ENCODE measurements around the gene SYNC.
"Not testable (repeated sequence)": the region's sequence is repeated elsewhere in the genome, so short reads cannot be mapped to it uniquely, and the experiment has no call there.

SYNC gene

DNA sequence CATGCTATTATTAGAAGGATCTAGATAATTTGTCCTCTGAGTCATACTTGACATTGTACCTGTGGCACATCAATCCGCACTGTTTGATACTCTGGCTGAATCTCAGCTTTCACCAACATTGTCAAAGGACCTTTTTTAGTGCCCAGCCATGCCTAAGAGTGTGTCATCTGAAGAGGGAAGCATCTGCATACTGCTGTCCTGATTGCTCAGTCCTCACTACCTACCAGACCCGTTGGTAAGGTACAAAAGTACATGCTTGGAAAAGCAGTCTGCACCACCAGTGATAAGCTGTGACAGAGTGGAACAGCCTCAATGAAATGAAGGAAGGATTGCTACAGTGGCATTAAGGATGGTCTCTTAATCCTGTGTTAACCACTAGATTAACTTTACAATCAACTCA is 17.1 kb downstream of the SYNC start:
- Histone ChIP-seq H3K4me1 (ENCODE audit: control insufficient read depth, insufficient read depth, low read length) (no peaks in the 10 kb centered on the region), H3K27ac (ENCODE audit: low read depth, low read length) (no peak overlapping the region), H3K27me3 (ENCODE audit: control insufficient read depth, insufficient read depth, low read length) (no peaks in the 10 kb centered on the region), H3K9ac (ENCODE audit: low read length) (no peak overlapping the region), H3K9me3 (ENCODE audit: control insufficient read depth, insufficient read depth, low read depth, low read length) (no peaks in the 10 kb centered on the region), H3K36me3 (ENCODE audit: control insufficient read depth, insufficient read depth, low read length) (peaks cover 63% of the 10 kb centered on the region), H3K4me3 (ENCODE audit: low read depth, low read length) (no peak overlapping the region)

DNA sequence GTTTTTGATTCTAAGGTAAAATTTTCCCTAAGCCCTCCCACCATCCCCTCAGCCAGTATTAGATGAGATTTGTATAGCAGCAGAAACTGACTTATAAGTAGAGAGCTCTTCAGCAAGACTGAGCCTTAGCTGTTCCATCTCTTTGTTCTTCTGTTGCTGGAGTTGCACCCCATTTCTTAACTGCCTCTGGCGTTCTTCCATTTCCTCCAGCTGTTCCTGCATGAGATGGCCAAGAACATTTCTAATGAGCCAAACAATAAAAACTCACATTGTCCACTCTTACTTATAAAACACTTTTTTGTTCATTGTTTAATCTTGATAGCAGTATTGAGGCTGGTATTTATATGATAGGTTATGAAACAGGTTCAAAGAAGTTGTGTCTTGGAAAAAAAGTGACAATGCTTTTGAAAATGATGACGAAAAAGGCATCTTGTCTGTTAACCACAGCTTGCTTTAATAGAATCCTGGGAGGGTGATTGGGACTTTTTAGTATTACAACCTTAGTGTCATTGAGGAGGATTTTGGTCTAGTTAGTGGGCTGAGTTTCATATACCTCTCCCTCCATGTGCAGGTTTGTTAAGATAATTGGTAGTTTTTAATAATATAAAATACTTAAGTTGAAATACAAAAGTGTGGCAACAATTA is 18.3 kb downstream of the SYNC start:
- Histone ChIP-seq H3K36me3 (ENCODE audit: control insufficient read depth, insufficient read depth, low read length) (peaks cover 73% of the 10 kb centered on the region), H3K4me1 (ENCODE audit: control insufficient read depth, insufficient read depth, low read length) (no peaks in the 10 kb centered on the region), H3K27me3 (ENCODE audit: control insufficient read depth, insufficient read depth, low read length) (no peaks in the 10 kb centered on the region), H3K9me3 (ENCODE audit: control insufficient read depth, insufficient read depth, low read depth, low read length) (no peaks in the 10 kb centered on the region), H3K4me3 (ENCODE audit: low read depth, low read length) (no peak overlapping the region), H3K27ac (ENCODE audit: low read depth, low read length) (no peak overlapping the region), H3K9ac (ENCODE audit: low read length) (no peak overlapping the region)

DNA sequence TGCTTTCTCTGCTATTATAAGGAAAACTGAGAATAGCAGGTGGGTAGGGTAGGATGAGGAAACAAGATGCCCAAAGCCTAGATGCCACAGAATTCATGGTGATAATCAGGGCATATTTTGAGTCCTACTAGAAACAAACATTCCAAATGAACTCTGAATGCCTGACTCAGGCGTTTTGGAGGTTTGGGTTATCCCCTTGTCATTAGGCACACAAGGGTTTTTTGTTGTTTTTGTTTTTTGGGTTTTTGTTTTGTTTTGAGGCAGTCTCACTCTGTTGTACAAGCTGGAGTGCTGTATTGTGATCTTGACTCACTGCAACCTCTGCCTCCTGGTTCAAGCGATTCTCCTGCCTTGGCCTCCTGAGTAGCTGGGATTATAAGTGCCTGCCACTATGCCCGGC is 19.2 kb downstream of the SYNC start:
- no peak overlapping the region for H3K4me3 ChIP-seq (ENCODE audit: low read depth, low read length)
- H3K27ac ChIP-seq (ENCODE audit: low read depth, low read length) = no peak overlapping the region
- H3K9ac ChIP-seq (ENCODE audit: low read length) = no peak overlapping the region
- H3K9me3 ChIP-seq (ENCODE audit: control insufficient read depth, insufficient read depth, low read depth, low read length) = no peaks in the 10 kb centered on the region
- peaks cover 82% of the 10 kb centered on the region for H3K36me3 ChIP-seq (ENCODE audit: control insufficient read depth, insufficient read depth, low read length)
- H3K4me1 ChIP-seq (ENCODE audit: control insufficient read depth, insufficient read depth, low read length) = no peaks in the 10 kb centered on the region
- no peaks in the 10 kb centered on the region for H3K27me3 ChIP-seq (ENCODE audit: control insufficient read depth, insufficient read depth, low read length)

DNA sequence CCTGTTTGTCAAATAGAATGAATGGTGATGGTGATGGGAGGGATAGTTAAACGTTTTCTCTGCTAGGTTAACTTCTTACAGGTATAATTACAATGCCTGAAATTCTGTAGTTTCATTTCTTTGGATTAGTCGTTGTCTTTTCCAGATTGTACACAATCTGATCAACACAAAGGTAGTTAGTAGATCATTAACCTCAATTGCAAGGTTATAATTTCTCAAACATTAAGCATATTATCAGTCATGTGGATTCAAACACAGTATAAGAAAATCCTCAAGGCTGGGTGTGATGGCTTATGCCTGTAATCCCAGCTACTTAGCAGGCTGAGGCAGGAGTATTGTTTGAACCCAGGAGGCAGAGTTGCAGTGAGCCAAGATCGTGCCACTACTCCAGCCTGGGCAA is 20.6 kb downstream of the SYNC start:
- no peaks in the 10 kb centered on the region for H3K9me3 ChIP-seq (ENCODE audit: control insufficient read depth, insufficient read depth, low read depth, low read length)
- H3K27me3 ChIP-seq (ENCODE audit: control insufficient read depth, insufficient read depth, low read length) = no peaks in the 10 kb centered on the region
- no peak overlapping the region for H3K27ac ChIP-seq (ENCODE audit: low read depth, low read length)
- H3K4me1 ChIP-seq (ENCODE audit: control insufficient read depth, insufficient read depth, low read length) = no peaks in the 10 kb centered on the region
- no peak overlapping the region for H3K4me3 ChIP-seq (ENCODE audit: low read depth, low read length)
- peaks cover 94% of the 10 kb centered on the region for H3K36me3 ChIP-seq (ENCODE audit: control insufficient read depth, insufficient read depth, low read length)
- H3K9ac ChIP-seq (ENCODE audit: low read length) = no peak overlapping the region

DNA sequence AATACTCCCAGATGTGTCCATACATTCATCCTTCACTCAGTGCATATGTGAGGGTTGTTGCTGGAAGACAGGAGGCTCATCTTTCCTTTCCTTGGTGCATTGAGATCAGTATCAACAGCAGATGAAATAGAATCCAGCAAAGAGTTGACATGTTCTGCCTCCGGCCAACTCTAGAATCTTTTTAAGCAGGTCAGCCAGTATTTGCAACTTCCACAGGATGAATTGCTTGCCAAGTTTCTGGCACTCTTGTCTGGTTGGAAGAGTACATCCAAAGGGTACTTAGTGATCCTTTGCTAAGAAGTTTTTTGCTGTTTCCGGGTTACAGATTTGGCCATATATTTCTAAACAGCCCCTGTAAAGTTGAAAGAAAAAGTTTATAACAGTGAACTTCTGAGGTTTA is 21.1 kb downstream of the SYNC start:
- Histone ChIP-seq H3K4me3 (ENCODE audit: low read depth, low read length) (no peak overlapping the region), H3K9me3 (ENCODE audit: control insufficient read depth, insufficient read depth, low read depth, low read length) (no peaks in the 10 kb centered on the region), H3K36me3 (ENCODE audit: control insufficient read depth, insufficient read depth, low read length) (peaks cover 96% of the 10 kb centered on the region), H3K27ac (ENCODE audit: low read depth, low read length) (no peak overlapping the region), H3K4me1 (ENCODE audit: control insufficient read depth, insufficient read depth, low read length) (no peaks in the 10 kb centered on the region), H3K27me3 (ENCODE audit: control insufficient read depth, insufficient read depth, low read length) (no peaks in the 10 kb centered on the region), H3K9ac (ENCODE audit: low read length) (no peak overlapping the region)

DNA sequence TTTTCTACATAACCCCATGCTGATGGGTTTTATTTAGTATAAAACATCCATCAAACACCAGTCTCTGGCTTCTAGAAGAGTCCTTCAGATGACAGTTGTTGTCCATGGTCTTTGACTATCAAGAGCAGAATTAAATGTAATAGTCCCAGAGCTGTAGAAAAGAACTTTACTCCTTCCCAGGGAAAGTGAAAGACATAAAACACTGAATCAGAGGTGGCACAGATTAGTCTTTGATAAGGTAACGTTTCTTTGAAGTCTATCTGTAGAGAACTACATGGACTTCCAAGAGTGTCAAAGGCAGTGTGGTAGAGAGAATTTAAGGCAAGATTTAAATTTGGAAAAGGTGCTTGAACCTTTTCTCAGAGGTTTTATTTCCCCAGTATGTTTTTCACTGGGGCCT is 21.9 kb downstream of the SYNC start:
- Histone ChIP-seq H3K9ac (ENCODE audit: low read length) (no peak overlapping the region), H3K4me3 (ENCODE audit: low read depth, low read length) (no peak overlapping the region), H3K27me3 (ENCODE audit: control insufficient read depth, insufficient read depth, low read length) (no peaks in the 10 kb centered on the region), H3K27ac (ENCODE audit: low read depth, low read length) (no peak overlapping the region), H3K9me3 (ENCODE audit: control insufficient read depth, insufficient read depth, low read depth, low read length) (no peaks in the 10 kb centered on the region), H3K36me3 (ENCODE audit: control insufficient read depth, insufficient read depth, low read length) (peaks cover 96% of the 10 kb centered on the region), H3K4me1 (ENCODE audit: control insufficient read depth, insufficient read depth, low read length) (no peaks in the 10 kb centered on the region)

DNA sequence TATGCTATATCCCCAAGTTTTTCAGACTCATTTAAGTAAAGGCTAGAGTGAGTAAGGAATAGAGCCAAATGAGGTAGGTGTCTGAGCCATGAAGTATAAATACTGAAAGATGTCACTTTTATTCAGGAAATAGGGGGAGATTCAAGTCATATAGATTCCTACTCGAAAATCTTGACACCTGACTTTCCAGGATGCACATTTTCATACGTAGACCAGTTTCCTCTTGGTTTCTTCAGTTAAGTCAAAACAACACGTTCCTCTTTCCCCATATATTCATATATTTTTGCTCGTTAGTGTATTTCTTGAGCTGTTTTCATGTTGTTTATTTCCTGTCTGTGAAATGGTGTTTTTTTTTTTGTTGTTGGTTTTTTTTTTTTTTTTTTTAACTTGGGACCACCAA is 22.6 kb downstream of the SYNC start:
- not testable (repeated sequence) for H3K9ac ChIP-seq (ENCODE audit: low read length); H3K9me3 ChIP-seq (ENCODE audit: control insufficient read depth, insufficient read depth, low read depth, low read length); H3K4me1 ChIP-seq (ENCODE audit: control insufficient read depth, insufficient read depth, low read length); H3K4me3 ChIP-seq (ENCODE audit: low read depth, low read length); H3K27ac ChIP-seq (ENCODE audit: low read depth, low read length); H3K27me3 ChIP-seq (ENCODE audit: control insufficient read depth, insufficient read depth, low read length)
- peaks cover 95% of the 10 kb centered on the region for H3K36me3 ChIP-seq (ENCODE audit: control insufficient read depth, insufficient read depth, low read length)

DNA sequence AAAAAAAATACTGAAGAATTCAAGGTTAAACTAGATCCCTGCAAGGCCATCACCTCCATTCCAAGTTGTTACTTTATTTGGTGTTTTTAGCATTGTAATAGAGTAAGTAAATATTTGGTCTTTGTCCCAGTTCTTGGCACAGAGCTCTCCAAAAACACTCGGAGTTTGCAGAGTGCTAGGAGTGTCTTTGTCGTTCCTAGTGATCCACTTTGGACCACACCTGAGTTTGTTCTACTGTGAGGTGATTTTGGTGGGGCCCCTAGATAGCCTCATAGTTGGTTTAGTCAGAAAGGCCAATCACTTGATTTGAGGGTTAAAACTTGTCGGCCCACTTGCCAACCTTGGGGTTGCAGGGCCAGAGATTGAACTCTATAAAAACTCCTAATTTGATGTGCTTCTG is 25.6 kb downstream of the SYNC start:
- H3K27me3 ChIP-seq (ENCODE audit: control insufficient read depth, insufficient read depth, low read length) = no peaks in the 10 kb centered on the region
- H3K4me1 ChIP-seq (ENCODE audit: control insufficient read depth, insufficient read depth, low read length) = no peaks in the 10 kb centered on the region
- H3K9me3 ChIP-seq (ENCODE audit: control insufficient read depth, insufficient read depth, low read depth, low read length) = no peaks in the 10 kb centered on the region
- no peak overlapping the region for H3K4me3 ChIP-seq (ENCODE audit: low read depth, low read length)
- H3K9ac ChIP-seq (ENCODE audit: low read length) = no peak overlapping the region
- peaks cover 94% of the 10 kb centered on the region for H3K36me3 ChIP-seq (ENCODE audit: control insufficient read depth, insufficient read depth, low read length)
- no peak overlapping the region for H3K27ac ChIP-seq (ENCODE audit: low read depth, low read length)

DNA sequence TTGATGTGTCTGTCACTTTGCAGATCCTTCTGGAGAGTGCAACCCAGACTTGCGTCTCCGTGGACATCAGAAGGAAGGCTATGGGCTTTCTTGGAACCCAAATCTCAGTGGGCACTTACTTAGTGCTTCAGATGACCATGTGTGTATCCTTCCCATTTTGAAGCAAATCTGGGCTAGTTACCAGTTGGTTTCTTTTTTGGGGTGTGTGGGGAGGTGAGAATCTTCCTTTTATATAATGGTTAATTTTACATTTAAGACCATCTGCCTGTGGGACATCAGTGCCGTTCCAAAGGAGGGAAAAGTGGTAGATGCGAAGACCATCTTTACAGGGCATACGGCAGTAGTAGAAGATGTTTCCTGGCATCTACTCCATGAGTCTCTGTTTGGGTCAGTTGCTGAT is 33.9 kb downstream of the SYNC start:
- H3K9me3 ChIP-seq (ENCODE audit: control insufficient read depth, insufficient read depth, low read depth, low read length); H3K27ac ChIP-seq (ENCODE audit: low read depth, low read length); H3K27me3 ChIP-seq (ENCODE audit: control insufficient read depth, insufficient read depth, low read length); H3K4me3 ChIP-seq (ENCODE audit: low read depth, low read length); H3K4me1 ChIP-seq (ENCODE audit: control insufficient read depth, insufficient read depth, low read length); H3K9ac ChIP-seq (ENCODE audit: low read length): not testable (repeated sequence)
- H3K36me3 ChIP-seq (ENCODE audit: control insufficient read depth, insufficient read depth, low read length) = peaks cover 96% of the 10 kb centered on the region

DNA sequence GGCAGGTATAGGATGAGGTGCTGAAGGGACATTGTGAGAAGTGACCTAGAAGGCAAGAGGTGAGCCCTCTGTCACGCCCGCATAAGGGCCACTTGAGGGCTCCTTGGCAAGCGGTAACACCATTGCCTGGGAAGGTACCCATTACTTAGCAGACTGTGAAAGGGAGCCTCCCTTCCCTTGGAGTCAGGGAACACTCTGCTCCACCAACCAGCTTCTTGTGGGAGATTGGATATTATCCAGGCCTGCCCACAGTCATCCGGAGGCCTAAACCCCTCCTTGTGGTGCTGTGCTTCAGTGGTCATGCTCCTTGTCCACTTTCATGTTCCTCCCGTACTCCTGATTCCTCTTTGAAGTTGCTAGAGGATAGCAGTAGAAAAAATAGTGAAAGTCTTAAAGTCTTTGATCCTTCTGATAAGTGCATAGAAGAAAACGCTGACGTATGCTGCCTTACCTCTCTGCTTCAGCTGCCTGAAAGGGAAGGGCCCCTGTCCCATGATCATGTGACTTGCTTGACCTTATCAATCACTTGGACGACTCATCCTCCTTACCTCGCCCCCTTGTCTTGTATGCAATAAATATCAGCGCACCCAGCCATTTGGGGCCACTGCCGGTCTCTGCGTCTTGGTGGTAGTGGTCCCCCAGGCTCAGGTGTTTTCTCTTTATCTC is 35.5 kb downstream of the SYNC start:
- Histone ChIP-seq H3K36me3 (ENCODE audit: control insufficient read depth, insufficient read depth, low read length) (peaks cover 96% of the 10 kb centered on the region), H3K4me3 (ENCODE audit: low read depth, low read length) (no peak overlapping the region), H3K27me3 (ENCODE audit: control insufficient read depth, insufficient read depth, low read length) (no peaks in the 10 kb centered on the region), H3K27ac (ENCODE audit: low read depth, low read length) (no peak overlapping the region), H3K9me3 (ENCODE audit: control insufficient read depth, insufficient read depth, low read depth, low read length) (no peaks in the 10 kb centered on the region), H3K4me1 (ENCODE audit: control insufficient read depth, insufficient read depth, low read length) (no peaks in the 10 kb centered on the region), H3K9ac (ENCODE audit: low read length) (no peak overlapping the region)

DNA sequence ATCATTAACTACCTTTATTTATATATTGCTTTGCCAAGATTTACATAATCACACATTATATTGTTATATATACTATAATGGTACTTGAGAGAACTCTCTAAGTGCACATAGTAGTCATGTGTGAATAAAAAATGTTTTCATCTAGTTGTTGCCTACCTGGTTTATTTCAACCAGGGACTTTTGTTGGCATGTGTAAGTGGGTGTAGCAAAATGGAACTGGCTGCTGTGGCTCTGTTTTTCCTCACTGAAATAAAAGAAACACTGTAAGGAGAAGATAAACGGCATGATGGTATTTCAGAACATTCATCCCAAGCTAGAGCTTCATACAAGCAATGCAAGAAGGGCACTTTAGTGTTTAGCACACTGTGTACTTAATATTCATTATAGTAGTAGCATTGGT is 36.7 kb downstream of the SYNC start:
- Histone ChIP-seq H3K27ac (ENCODE audit: low read depth, low read length) (no peak overlapping the region), H3K4me1 (ENCODE audit: control insufficient read depth, insufficient read depth, low read length) (no peaks in the 10 kb centered on the region), H3K9ac (ENCODE audit: low read length) (no peak overlapping the region), H3K4me3 (ENCODE audit: low read depth, low read length) (no peak overlapping the region), H3K36me3 (ENCODE audit: control insufficient read depth, insufficient read depth, low read length) (peaks cover 96% of the 10 kb centered on the region), H3K9me3 (ENCODE audit: control insufficient read depth, insufficient read depth, low read depth, low read length) (no peaks in the 10 kb centered on the region), H3K27me3 (ENCODE audit: control insufficient read depth, insufficient read depth, low read length) (no peaks in the 10 kb centered on the region)
